Activated T-helper 1 cell treated with anti-CD3 and anti-CD28 coated beads, Interleukin-12 subunit alpha, Interleukin-12 subunit beta, Interleukin-2, Interleukin-4 antibody, amounts not matched to agents 30 ng/mL and 10 ng/mL and 1 ng/mL, durations not matched to agents 14 hours and 24 hours and 36 hours (primary cell): Measurements from ENCODE around the gene WDTC1. TPM values are rescaled to one million over a fixed set of nuclear protein-coding genes. Genes with fewer than 3 reads are reported as not detected.

ENCODE experiments used
- DNase-seq: peaks from one replicate; pipeline ENCODE4 v3.0.0; 2021; ENCODE audit warnings: low spot score
- H3K27ac Mint-ChIP-seq: one replicate; pipeline ENCODE4 v1.8.0; 2021; ENCODE audit warnings: mild to moderate bottlenecking, mixed read lengths
- H3K27me3 Mint-ChIP-seq: one replicate; pipeline ENCODE4 v1.8.0; 2022; ENCODE audit warnings: mild to moderate bottlenecking, moderate library complexity, mixed read lengths; ENCODE audit not compliant: insufficient read depth
- H3K36me3 Mint-ChIP-seq: one replicate; pipeline ENCODE4 v1.8.0; 2021; ENCODE audit warnings: low read depth, mixed read lengths
- H3K4me1 Mint-ChIP-seq: one replicate; pipeline ENCODE4 v1.8.0; 2021; ENCODE audit warnings: low read depth, mixed read lengths
- H3K4me3 Mint-ChIP-seq: one replicate; pipeline ENCODE4 v1.8.0; 2021; ENCODE audit warnings: mild to moderate bottlenecking, moderate library complexity, mixed read lengths
- H3K9me3 Mint-ChIP-seq: one replicate; pipeline ENCODE4 v1.8.0; 2021; ENCODE audit warnings: mixed read lengths
- intact Hi-C: fragments of 100-400 bp; cut with micrococcal nuclease; formaldehyde crosslinking; loops from one replicate; pipeline ENCODE4 v1.15.1; 2024
- total RNA-seq: library from RNA; stranded (reverse); gene quantifications from 2 replicates; pipeline ENCODE4 v1.2.3, GENCODE V29; 2022

Gene WDTC1
- total RNA-seq, 1 donor from 2014 or later, result 20.1 TPM

- peaks cover 21% of the 10 kb centered on the region for H3K4me1 Mint-ChIP-seq
- H3K36me3 Mint-ChIP-seq, result peaks cover 32% of the 10 kb centered on the region
- DNase-seq, result peak; percentile 31
- H3K27me3 Mint-ChIP-seq, result no peaks in the 10 kb centered on the region
- no peaks in the 10 kb centered on the region for H3K9me3 Mint-ChIP-seq
- H3K4me3 Mint-ChIP-seq, result no peak overlapping the region
- intact Hi-C loops, result loop anchor here (1.0 kb wide), 1 partner anchor 56 kb away; no protein-coding TSS in a partner anchor
- H3K27ac Mint-ChIP-seq, result peak overlapping the region; percentile 34
Measured at GRCh38 chr1:27332536-27333281, 98.3 kb downstream of the WDTC1 start.

- no peaks in the 10 kb centered on the region for H3K27me3 Mint-ChIP-seq
- intact Hi-C loops, result no loop called here
Measured at GRCh38 chr1:27333717-27334279, 99.4 kb downstream of the WDTC1 start.

GRCh38 chr1:27335506-27336422 is 101.3 kb downstream of the WDTC1 start:
- H3K4me3 Mint-ChIP-seq, result no peak overlapping the region
- H3K4me1 Mint-ChIP-seq, result peaks cover 37% of the 10 kb centered on the region
- H3K27ac Mint-ChIP-seq, result no peak overlapping the region
- intact Hi-C loops, result no loop called here
- DNase-seq, result no peak
- H3K9me3 Mint-ChIP-seq, result no peaks in the 10 kb centered on the region
- peaks cover 39% of the 10 kb centered on the region for H3K36me3 Mint-ChIP-seq
- H3K27me3 Mint-ChIP-seq, result no peaks in the 10 kb centered on the region

More at GRCh38 chr1:27333717-27334279, 99.4 kb downstream of the WDTC1 start:
- peak overlapping the region; percentile 20 for H3K27ac Mint-ChIP-seq
- H3K4me1 Mint-ChIP-seq, result peaks cover 17% of the 10 kb centered on the region
- no peak for DNase-seq
- H3K36me3 Mint-ChIP-seq, result peaks cover 32% of the 10 kb centered on the region
- no peaks in the 10 kb centered on the region for H3K9me3 Mint-ChIP-seq
- H3K4me3 Mint-ChIP-seq, result no peak overlapping the region

- peaks cover 47% of the 10 kb centered on the region for H3K4me1 Mint-ChIP-seq
- no peaks in the 10 kb centered on the region for H3K9me3 Mint-ChIP-seq
- no peak overlapping the region for H3K4me3 Mint-ChIP-seq
- no peak overlapping the region for H3K27ac Mint-ChIP-seq
- no peaks in the 10 kb centered on the region for H3K27me3 Mint-ChIP-seq
- DNase-seq, result no peak
- H3K36me3 Mint-ChIP-seq, result peaks cover 35% of the 10 kb centered on the region
- intact Hi-C loops, result no loop called here
Measured at GRCh38 chr1:27336756-27337155, 102.3 kb downstream of the WDTC1 start.

- Mint-ChIP-seq H3K27me3 (no peaks in the 10 kb centered on the region), H3K4me3 (no peak overlapping the region), H3K9me3 (no peaks in the 10 kb centered on the region), H3K4me1 (peaks cover 51% of the 10 kb centered on the region), H3K27ac (peak overlapping the region; percentile 67), H3K36me3 (peaks cover 28% of the 10 kb centered on the region)
- intact Hi-C loops, result no loop called here
- no peak for DNase-seq
Measured at GRCh38 chr1:27338751-27339150, 104.3 kb downstream of the WDTC1 start.

GRCh38 chr1:27339213-27339612 is 104.8 kb downstream of the WDTC1 start:
- Mint-ChIP-seq H3K27ac (peak overlapping the region; percentile 67), H3K36me3 (peaks cover 25% of the 10 kb centered on the region), H3K4me3 (no peak overlapping the region), H3K4me1 (peaks cover 55% of the 10 kb centered on the region), H3K27me3 (no peaks in the 10 kb centered on the region), H3K9me3 (no peaks in the 10 kb centered on the region)
- no peak for DNase-seq
- intact Hi-C loops, result no loop called here

GRCh38 chr1:27341525-27342252 is 107.3 kb downstream of the WDTC1 start, which contains the start of gene SYTL1:
TSS of gene SYTL1 (plus strand) at chr1:27342022. CDS start at chr1:27345335, 3,313 bp downstream.
- Mint-ChIP-seq H3K9me3 (no peaks in the 10 kb centered on the region), H3K4me3 (peak within 1 kb of the TSS; percentile 93), H3K27ac (peak within 1 kb of the TSS; percentile 99), H3K27me3 (no peaks in the 10 kb centered on the region), H3K4me1 (peaks cover 59% of the 10 kb centered on the region), H3K36me3 (peaks cover 24% of the 10 kb centered on the region)
- DNase-seq, result peak; percentile 63
- intact Hi-C loops, result loop anchor here (1.0 to 5.0 kb wide), 3 partner anchors 16 to 1211 kb away; partner anchors contain the start of genes TMEM222 and TRNAU1AP

- H3K9me3 Mint-ChIP-seq, result no peaks in the 10 kb centered on the region
- peaks cover 59% of the 10 kb centered on the region for H3K4me1 Mint-ChIP-seq
- H3K4me3 Mint-ChIP-seq, result peak overlapping the region; percentile 93
- H3K27me3 Mint-ChIP-seq, result no peaks in the 10 kb centered on the region
- no peak for DNase-seq
- peaks cover 24% of the 10 kb centered on the region for H3K36me3 Mint-ChIP-seq
- intact Hi-C loops, result loop anchor here (1.0 to 5.0 kb wide), 2 partner anchors 15 to 1210 kb away; partner anchors contain the start of gene TRNAU1AP
- H3K27ac Mint-ChIP-seq, result peak overlapping the region; percentile 99
Measured at GRCh38 chr1:27342391-27342777, 108.0 kb downstream of the WDTC1 start.

GRCh38 chr1:27342778-27343638 is 108.6 kb downstream of the WDTC1 start:
- intact Hi-C loops, result loop anchor here (1.0 to 5.0 kb wide), 2 partner anchors 14 to 1209 kb away; partner anchors contain the start of gene TRNAU1AP
- DNase-seq, result peak; percentile 72
- peaks cover 26% of the 10 kb centered on the region for H3K36me3 Mint-ChIP-seq
- peaks cover 59% of the 10 kb centered on the region for H3K4me1 Mint-ChIP-seq
- no peaks in the 10 kb centered on the region for H3K9me3 Mint-ChIP-seq
- peak overlapping the region; percentile 93 for H3K4me3 Mint-ChIP-seq
- H3K27ac Mint-ChIP-seq, result peak overlapping the region; percentile 99
- H3K27me3 Mint-ChIP-seq, result no peaks in the 10 kb centered on the region

- H3K27me3 Mint-ChIP-seq, result no peaks in the 10 kb centered on the region
- peak overlapping the region; percentile 93 for H3K4me3 Mint-ChIP-seq
- DNase-seq, result no peak
- intact Hi-C loops, result loop anchor here (5.0 kb wide), 1 partner anchor 1209 kb away; the partner anchor contains the start of gene TRNAU1AP
- H3K4me1 Mint-ChIP-seq, result peaks cover 59% of the 10 kb centered on the region
- H3K27ac Mint-ChIP-seq, result peak overlapping the region; percentile 99
- H3K36me3 Mint-ChIP-seq, result peaks cover 28% of the 10 kb centered on the region
- H3K9me3 Mint-ChIP-seq, result no peaks in the 10 kb centered on the region
Measured at GRCh38 chr1:27343639-27344025, 109.2 kb downstream of the WDTC1 start.

GRCh38 chr1:27345272-27345671 is 110.8 kb downstream of the WDTC1 start:
- no peak overlapping the region for H3K27ac Mint-ChIP-seq
- H3K27me3 Mint-ChIP-seq, result no peaks in the 10 kb centered on the region
- H3K4me1 Mint-ChIP-seq, result peaks cover 43% of the 10 kb centered on the region
- no peak overlapping the region for H3K4me3 Mint-ChIP-seq
- intact Hi-C loops, result no loop called here
- H3K36me3 Mint-ChIP-seq, result peaks cover 19% of the 10 kb centered on the region
- no peaks in the 10 kb centered on the region for H3K9me3 Mint-ChIP-seq
- no peak for DNase-seq
